ENCODE measurements around the gene NRXN2.

Gene NRXN2

DNA sequence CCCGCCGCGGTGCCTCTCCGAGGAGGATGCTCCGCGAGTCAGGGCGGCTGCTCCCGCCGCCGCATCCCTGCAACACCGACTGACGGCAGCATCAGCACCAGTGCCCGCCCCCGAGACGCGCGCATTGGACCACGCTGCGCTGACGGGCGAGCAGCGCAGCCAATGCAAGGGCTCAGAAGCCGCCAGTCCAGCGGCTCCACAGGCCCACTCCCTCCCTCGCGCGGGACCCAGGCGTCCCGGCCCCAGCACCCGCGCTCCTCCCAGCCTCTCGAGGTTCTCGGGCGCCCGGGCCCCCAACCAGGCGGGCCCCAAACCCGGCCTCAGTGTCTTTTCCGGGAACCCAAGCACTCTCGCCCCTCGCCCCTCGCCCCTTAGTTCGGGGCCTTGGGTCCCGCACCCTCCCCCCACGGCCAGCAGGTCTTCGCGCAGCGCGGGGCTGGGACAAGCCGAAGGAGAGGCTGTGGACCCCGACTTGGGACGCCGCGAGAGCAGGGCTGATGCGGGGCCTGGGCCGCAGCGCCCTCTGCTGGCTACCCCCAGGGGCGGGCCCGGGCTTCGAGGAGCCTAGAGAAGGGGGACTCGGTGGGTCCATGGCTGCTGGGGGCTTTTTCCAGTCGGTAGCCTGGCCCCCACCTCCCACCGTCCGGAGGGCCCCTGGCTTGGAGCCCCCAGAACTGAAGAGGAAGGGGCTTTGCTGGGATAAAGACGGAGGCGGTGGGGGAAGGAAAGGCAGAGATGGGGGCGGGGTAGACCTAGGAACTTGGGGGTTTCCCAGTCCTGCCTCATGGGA lies at the start of gene NRXN2:
Gene NRXN2, minus strand, starts transcription at position 81 of the 790 bp plus-strand sequence. CDS start 9,498 bp downstream, outside the sequence.
- peak; percentile 14 to 54 for DNase-seq

- DNase-seq = peak in 1 of 2 donors; percentile 22
Observed at GRCh38 chr11:64772303-64773018, 49.5 kb upstream of the NRXN2 start.

DNA sequence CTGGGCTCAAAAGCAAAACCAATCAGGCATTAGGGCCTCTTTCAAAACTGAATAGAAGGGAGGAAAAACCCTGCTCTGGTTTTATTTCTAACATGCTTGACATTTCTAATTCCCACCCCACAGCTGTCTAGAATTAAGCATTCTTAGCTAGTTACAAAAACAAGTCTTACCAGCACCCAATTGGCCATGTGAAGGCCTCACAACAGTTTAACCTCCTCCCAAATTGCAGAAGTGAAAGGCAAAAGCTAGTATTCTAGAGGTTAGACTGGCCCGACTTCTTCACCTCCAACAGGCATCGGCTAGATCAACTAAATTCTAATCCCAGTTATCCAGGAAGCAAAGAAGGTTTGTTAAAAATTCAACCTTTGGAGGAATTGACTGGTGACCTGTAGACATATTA lies 48.9 kb upstream of the NRXN2 start:
- no peak for DNase-seq

GRCh38 chr11:64770120-64770519 lies 47.1 kb upstream of the NRXN2 start:
- DNase-seq = no peak

DNA sequence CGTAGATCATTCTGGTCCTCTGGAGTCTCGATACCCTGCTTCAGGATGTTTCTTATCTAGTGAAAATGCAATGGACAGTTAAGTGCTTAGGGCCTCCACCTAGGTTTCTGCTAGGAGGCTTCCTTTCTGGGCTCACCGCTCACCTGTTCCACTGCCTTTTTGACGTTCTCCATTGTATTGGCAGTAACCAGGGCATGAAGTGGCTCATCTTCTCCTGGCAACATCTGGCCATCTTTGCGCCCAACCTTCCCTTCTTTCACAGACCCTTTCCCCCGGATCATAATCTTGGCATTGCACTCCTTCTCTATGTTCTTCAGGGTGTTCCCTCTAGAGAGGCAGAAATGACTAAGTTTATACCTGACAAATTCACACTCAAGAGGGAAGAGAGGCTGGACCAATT lies 46.3 kb upstream of the NRXN2 start:
- DNase-seq = no peak

- DNase-seq = no peak
Observed at GRCh38 chr11:64768300-64768694, 45.3 kb upstream of the NRXN2 start.

GRCh38 chr11:64767344-64768299 lies 44.6 kb upstream of the NRXN2 start:
- peak; percentile 52 to 55 for DNase-seq

GRCh38 chr11:64766881-64767280 lies 43.9 kb upstream of the NRXN2 start:
- DNase-seq = no peak

GRCh38 chr11:64765851-64766665 lies 43.1 kb upstream of the NRXN2 start:
- DNase-seq = no peak

GRCh38 chr11:64765291-64765850 lies 42.4 kb upstream of the NRXN2 start:
- no peak for DNase-seq

DNA sequence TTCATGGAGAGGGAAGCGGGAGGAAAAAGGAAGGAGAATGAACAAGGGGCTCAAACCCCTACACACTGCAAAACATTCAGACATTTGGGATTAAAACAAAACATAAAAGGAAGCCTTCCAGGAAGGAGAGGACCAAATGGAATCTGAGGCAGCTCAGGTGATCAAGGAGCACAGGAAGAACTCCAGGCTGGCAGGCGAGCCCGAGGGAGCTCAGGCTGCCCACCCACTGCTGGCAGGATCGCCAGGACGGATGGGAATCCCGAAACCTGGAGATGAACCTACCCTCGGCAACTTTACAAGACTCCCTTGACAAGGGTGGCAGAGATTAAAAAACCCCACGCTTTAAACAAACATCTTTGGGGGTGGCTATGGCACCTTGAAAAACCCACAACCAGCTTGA lies 41.8 kb upstream of the NRXN2 start:
- no peak for DNase-seq

- DNase-seq = no peak
Observed at GRCh38 chr11:64764040-64764611, 41.1 kb upstream of the NRXN2 start.

GRCh38 chr11:64763526-64764039 lies 40.6 kb upstream of the NRXN2 start:
- DNase-seq = no peak

- DNase-seq = no peak
Observed at GRCh38 chr11:64762674-64763525, 39.9 kb upstream of the NRXN2 start.

DNA sequence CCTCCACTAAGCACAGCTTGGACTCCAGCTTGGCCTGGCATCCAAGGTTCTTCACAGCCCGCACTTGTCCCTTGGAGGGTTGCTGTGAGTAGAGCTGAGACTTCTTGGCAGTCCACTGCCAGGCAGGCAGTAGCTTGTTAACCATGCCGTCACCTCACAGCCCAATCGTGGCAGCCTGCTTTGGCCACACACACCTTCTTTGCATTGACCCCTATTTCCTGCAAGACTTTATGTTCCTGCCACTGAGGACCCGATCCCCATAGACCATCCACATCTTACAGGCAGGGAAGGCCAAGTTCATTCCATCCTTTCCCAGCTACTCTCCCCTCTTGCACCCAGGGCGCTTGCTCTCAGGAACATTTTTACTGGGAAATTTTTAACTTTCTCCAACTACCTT lies 39.3 kb upstream of the NRXN2 start:
- DNase-seq = no peak

DNA sequence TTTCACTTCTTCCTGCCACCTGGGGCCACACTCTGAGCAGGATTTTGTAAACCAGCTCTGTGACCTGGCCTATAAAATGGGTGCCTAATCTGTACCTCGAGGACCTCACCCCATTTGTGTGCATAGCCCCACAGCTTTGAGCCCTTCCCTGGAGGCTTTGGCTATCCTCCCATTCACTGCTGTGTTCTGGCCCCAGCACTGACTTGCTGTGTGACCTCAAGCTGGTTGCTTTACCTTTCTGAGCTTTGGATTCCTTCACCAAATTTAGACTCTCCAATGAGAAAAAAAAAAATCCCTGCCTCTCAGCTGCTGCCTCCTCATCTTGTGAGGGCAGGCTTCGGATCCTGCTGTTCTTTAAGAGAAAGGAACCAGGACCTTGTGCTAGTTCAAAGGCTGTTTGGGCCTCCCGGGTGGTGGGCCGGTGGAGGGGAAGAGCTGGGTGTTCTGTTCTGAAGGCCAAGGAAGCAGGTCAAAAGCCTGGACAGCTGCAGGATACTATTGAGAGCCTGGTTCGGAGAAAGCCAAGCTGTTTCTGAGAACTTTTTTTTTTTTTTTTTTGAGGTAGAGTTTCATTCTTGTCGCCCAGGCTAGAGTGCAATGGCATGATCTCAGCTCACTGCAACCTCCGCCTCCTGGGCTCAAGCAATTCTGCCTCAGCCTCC lies 37.9 kb upstream of the NRXN2 start:
- DNase-seq = no peak

DNA sequence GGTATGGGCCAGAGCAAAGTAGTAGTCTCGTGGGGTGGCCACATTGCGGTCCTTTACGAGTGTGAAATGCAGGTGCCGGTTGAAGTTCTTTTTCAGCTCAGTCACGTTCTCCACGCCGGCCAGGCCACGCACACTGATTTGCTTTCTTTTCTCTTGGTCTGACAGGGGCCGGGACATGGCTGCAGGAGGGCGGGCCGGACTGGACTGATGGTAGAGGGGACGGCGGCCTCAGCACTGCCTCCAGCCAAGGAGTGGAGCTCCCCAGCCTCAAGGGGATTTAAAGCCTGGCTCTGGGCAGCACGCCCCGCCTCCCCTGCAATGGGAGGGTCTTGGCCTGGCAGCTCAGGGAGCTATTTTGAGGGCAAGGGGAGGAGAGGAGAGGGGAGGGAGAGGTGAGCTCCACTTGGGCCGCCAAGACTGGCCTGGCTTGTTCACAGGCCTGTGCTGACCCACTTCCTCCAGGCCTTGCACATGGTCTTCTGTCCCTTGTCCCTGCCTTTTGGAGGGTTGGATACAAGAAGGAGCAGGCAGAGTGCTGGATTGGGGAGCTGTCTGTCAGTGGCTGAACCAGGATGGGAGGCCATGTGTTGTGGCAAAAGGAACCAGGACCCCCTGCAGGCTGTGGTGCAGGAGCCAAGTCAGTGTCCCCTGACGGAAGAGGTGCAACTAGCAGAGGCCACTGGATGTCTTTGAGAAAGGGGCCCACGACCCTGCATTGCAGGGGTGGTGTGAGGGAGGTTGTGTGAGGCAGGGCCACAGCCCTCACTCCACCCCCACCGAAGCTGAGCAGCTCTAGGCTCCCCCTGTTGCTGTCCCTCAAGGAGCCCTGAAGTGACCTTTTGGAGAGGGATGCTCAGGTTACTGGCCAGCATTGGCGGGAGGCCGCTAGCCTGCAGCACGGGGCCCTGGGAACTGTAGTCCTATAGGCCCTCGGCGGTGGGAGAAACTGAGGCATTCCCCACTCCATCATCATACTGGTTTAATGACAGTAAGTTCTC lies 37.0 kb upstream of the NRXN2 start, which contains the start of gene PYGM:
Gene PYGM, minus strand, starts transcription at position 253 of the 998 bp plus-strand sequence. Its CDS starts 76 bp downstream, at position 177.
- no peak for DNase-seq

- no peak for DNase-seq
Observed at GRCh38 chr11:64759131-64759721, 36.2 kb upstream of the NRXN2 start.
